H9 (cell line): ENCODE data around the gene ZFP62. TPM values are rescaled to one million over a fixed set of nuclear protein-coding genes. Genes with fewer than 3 reads are reported as not detected.

Experiments used
- DNase-seq: peaks from one replicate; pipeline ENCODE4 v3.0.0-alpha.2; 2017
- H2AFZ ChIP-seq: one replicate; pipeline ENCODE4 v1.6.1; 2013; ENCODE audit warnings: mild to moderate bottlenecking, low read length, control low read depth, moderate library complexity
- H2AK5ac ChIP-seq: 2 replicates; pipeline ENCODE4 v1.6.1; 2013; ENCODE audit warnings: low read length, control low read depth, mixed read lengths; ENCODE audit not compliant: insufficient read length
- H2BK120ac ChIP-seq: one replicate; pipeline ENCODE4 v1.6.1; 2013; ENCODE audit warnings: low read depth, mild to moderate bottlenecking, low read length, control low read depth, inconsistent platforms; ENCODE audit not compliant: poor library complexity, severe bottlenecking
- H2BK12ac ChIP-seq: 2 replicates; pipeline ENCODE4 v1.6.1; 2013; ENCODE audit warnings: low read length, control low read depth, mixed read lengths, low read depth; ENCODE audit not compliant: insufficient read length
- H2BK15ac ChIP-seq: 2 replicates; pipeline ENCODE4 v1.6.1; 2013; ENCODE audit warnings: low read depth, low read length, control low read depth
- H2BK20ac ChIP-seq: one replicate; pipeline ENCODE4 v1.6.1; 2013; ENCODE audit warnings: low read depth, mild to moderate bottlenecking, low read length, control low read depth, inconsistent platforms; ENCODE audit not compliant: poor library complexity, severe bottlenecking
- H2BK5ac ChIP-seq: 2 replicates; pipeline ENCODE4 v1.6.1; 2013; ENCODE audit warnings: low read length, control low read depth, mixed read lengths; ENCODE audit not compliant: insufficient read length
- H3K14ac ChIP-seq: 2 replicates; pipeline ENCODE4 v1.6.1; 2013; ENCODE audit warnings: low read length, control low read depth; ENCODE audit not compliant: insufficient read depth
- H3K18ac ChIP-seq: 2 replicates; pipeline ENCODE4 v1.6.1; 2013; ENCODE audit warnings: low read depth, mild to moderate bottlenecking, mixed read lengths, low read length, control low read depth; ENCODE audit not compliant: insufficient read length
- H3K23ac ChIP-seq: 2 replicates; pipeline ENCODE4 v1.6.1; 2013; ENCODE audit warnings: low read length, control low read depth, mixed read lengths, low read depth; ENCODE audit not compliant: insufficient read length
- H3K23me2 ChIP-seq: 2 replicates; pipeline ENCODE4 v1.6.1; 2013; ENCODE audit warnings: low read depth, mild to moderate bottlenecking, mixed read lengths, low read length, control low read depth; ENCODE audit not compliant: insufficient read length, poor library complexity, severe bottlenecking
- H3K27ac ChIP-seq: 2 replicates; pipeline ENCODE4 v1.5.1; 2013; ENCODE audit warnings: low read length, control low read depth, mixed read lengths, low read depth; ENCODE audit not compliant: insufficient read length
- H3K27me3 ChIP-seq: 2 replicates; pipeline ENCODE4 v1.6.1; 2013; ENCODE audit warnings: low read length, control low read depth, inconsistent platforms; ENCODE audit not compliant: insufficient read depth
- H3K4ac ChIP-seq: 2 replicates; pipeline ENCODE4 v1.6.1; 2013; ENCODE audit warnings: low read depth, mild to moderate bottlenecking, control low read depth, inconsistent platforms, low read length, moderate library complexity
- H3K4me1 ChIP-seq: 2 replicates; pipeline ENCODE4 v1.6.1; 2013; ENCODE audit warnings: low read length, control low read depth, inconsistent platforms; ENCODE audit not compliant: insufficient read depth
- H3K4me2 ChIP-seq: 2 replicates; pipeline ENCODE4 v1.6.1; 2013; ENCODE audit warnings: low read length, control low read depth, mixed read lengths; ENCODE audit not compliant: insufficient read length, insufficient read depth
- H3K56ac ChIP-seq: 2 replicates; pipeline ENCODE4 v1.6.1; 2013; ENCODE audit warnings: low read depth, mild to moderate bottlenecking, mixed read lengths, low read length, control low read depth; ENCODE audit not compliant: insufficient read length
- H3K79me1 ChIP-seq: 2 replicates; pipeline ENCODE4 v1.6.1; 2013; ENCODE audit warnings: low read depth, mild to moderate bottlenecking, moderate library complexity, low read length, control low read depth, inconsistent platforms; ENCODE audit not compliant: insufficient read depth, poor library complexity, severe bottlenecking
- H3K79me2 ChIP-seq: 2 replicates; pipeline ENCODE4 v1.6.1; 2013; ENCODE audit warnings: low read length, control low read depth, inconsistent platforms; ENCODE audit not compliant: insufficient read depth
- H3K9ac ChIP-seq: 2 replicates; pipeline ENCODE4 v1.6.1; 2013; ENCODE audit warnings: low read length, control low read depth, mixed read lengths; ENCODE audit not compliant: insufficient read length; ENCODE audit errors: extremely low read depth
- H3K9me3 ChIP-seq: one replicate; pipeline ENCODE4 v1.6.1; 2013; ENCODE audit warnings: low read depth, low read length, inconsistent platforms; ENCODE audit not compliant: control insufficient read depth
- H3T11ph ChIP-seq: one replicate; pipeline ENCODE4 v1.6.1; 2013; ENCODE audit warnings: mild to moderate bottlenecking, low read length, control low read depth, inconsistent platforms
- H4K20me1 ChIP-seq: one replicate; pipeline ENCODE4 v1.6.1; 2013; ENCODE audit not compliant: control insufficient read depth, insufficient read length, insufficient read depth
- H4K5ac ChIP-seq: 2 replicates; pipeline ENCODE4 v1.6.1; 2013; ENCODE audit warnings: low read depth, mild to moderate bottlenecking, mixed read lengths, low read length, control low read depth; ENCODE audit not compliant: insufficient read length
- H4K8ac ChIP-seq: replicated peaks from 2 replicates; pipeline ENCODE4 v1.6.1; 2013; ENCODE audit warnings: low read length, control low read depth, mixed read lengths, low read depth; ENCODE audit not compliant: insufficient read length
- H4K91ac ChIP-seq: 2 replicates; pipeline ENCODE4 v1.6.1; 2013; ENCODE audit warnings: low read depth, mild to moderate bottlenecking, moderate library complexity, mixed read lengths, low read length, control low read depth; ENCODE audit not compliant: insufficient read length
- H3K27ac Mint-ChIP-seq, 3 experiments: 2 replicates in 2 of 3; 3 replicates in 1 of 3; pipeline ENCODE4 v1.8.0; 2020 to 2021; ENCODE audit warnings: mixed read lengths in 3 of 3, mild to moderate bottlenecking in 1 of 3, moderate library complexity in 1 of 3
- H3K27me3 Mint-ChIP-seq: 2 replicates; pipeline ENCODE4 v1.8.0; 2021; ENCODE audit warnings: low read depth, mild to moderate bottlenecking, moderate library complexity, mixed read lengths
- H3K36me3 Mint-ChIP-seq, 3 experiments: 2 replicates in 2 of 3; 3 replicates in 1 of 3; pipeline ENCODE4 v1.8.0; 2020 to 2021; ENCODE audit warnings: low read depth in 3 of 3, mixed read lengths in 3 of 3; ENCODE audit not compliant: insufficient read depth in 1 of 3
- H3K4me1 Mint-ChIP-seq, 2 experiments: 2 replicates each; pipeline ENCODE4 v1.8.0; 2020; ENCODE audit warnings: mixed read lengths in 2 of 2
- H3K4me3 Mint-ChIP-seq, 2 experiments: 2 replicates in 1 of 2; 3 replicates in 1 of 2; pipeline ENCODE4 v1.8.0; 2020 to 2021; ENCODE audit warnings: mild to moderate bottlenecking in 2 of 2, mixed read lengths in 2 of 2, moderate library complexity in 1 of 2
- H3K9me3 Mint-ChIP-seq, 2 experiments: 2 replicates in 1 of 2; 3 replicates in 1 of 2; pipeline ENCODE4 v1.8.0; 2020; ENCODE audit warnings: mild to moderate bottlenecking in 2 of 2, mixed read lengths in 2 of 2, moderate library complexity in 1 of 2
- WGBS: extraction: QIAGEN DNeasy Blood & Tissue Kit; methylation state at CpG from one replicate; pipeline ENCODE4 v1.1.7; 2013; ENCODE audit warnings: missing lambda C conversion rate, low lambda C conversion rate, mixed read lengths; ENCODE audit not compliant: insufficient read length; ENCODE audit errors: extremely low coverage; 5-methylcytosine and 5-hydroxymethylcytosine counted together
- total RNA-seq: library from RNA; stranded (reverse); gene quantifications from 2 replicates; pipeline ENCODE4 v1.2.1, GENCODE V29; 2021
- TF ChIP-seq, protein P1 (sequence below): fragments of 200-600 bp; sonication (generic); conservative IDR thresholded peaks from 3 replicates; pipeline ENCODE4 v1.8.0; 2021; ENCODE audit warnings: antibody characterized with exemption, mild to moderate bottlenecking

Gene ZFP62
- total RNA-seq, 1 experiment from 2014 or later: 16.2 TPM

DNA sequence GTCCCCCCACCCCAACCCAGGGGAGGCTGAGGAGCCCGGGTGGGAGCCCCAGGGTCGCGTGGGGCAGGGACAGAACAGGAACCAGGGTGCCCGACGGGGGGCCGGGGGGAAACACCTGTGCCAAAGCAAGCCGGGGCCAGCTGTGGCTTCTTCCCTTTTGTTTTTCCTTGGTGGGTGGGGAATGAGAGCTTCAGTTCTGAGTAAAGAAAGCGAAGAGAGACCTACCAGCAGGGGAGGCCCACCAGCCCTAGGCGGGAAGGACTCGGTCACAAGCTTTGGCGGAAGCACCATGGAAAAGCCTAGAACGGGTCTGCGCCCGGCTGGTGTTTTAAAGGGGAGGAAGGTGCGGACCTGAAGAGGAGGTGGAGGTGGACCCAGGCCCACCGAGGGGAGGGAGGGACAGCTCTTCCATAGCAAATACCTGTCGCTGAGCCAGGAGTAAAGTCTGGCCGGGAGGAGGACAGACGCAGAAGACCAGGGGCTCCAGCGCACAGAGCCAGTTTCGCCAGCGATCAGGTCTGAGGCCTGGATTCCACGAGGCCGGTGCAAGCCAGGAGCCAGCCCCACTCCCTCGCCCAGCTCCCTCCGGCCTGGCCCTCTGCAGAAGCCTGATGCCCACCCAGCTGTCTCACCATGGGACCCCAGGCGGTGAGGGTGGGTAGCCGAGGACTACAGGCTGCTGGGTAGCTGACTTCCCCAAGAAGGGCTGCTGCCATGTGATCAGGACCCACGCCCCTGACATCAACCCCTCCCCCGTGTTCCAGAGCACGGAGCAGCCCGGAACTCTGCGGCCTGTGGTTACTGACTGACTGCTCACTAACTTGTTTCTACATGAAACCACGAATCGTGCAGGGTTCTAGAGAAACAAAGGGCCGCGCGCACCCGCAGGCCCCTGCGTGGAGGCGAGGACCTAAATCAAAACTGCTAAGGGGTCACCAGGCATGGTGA lies 57.6 kb downstream of the ZFP62 start:
- H3K23ac ChIP-seq: no peak overlapping the region
- H2BK120ac ChIP-seq: no peak overlapping the region
- H2BK5ac ChIP-seq: no peak overlapping the region
- DNase-seq: no peak
- no peak overlapping the region for H3K18ac ChIP-seq
- peaks cover 6% of the 10 kb centered on the region for H3K79me1 ChIP-seq
- H3K23me2 ChIP-seq: no peaks in the 10 kb centered on the region
- H2BK15ac ChIP-seq: no peak overlapping the region
- no peak overlapping the region for H2AFZ ChIP-seq
- H3K27me3 Mint-ChIP-seq: no peaks in the 10 kb centered on the region
- H3K4me1 ChIP-seq: peaks cover 10% of the 10 kb centered on the region
- H2BK20ac ChIP-seq: no peak overlapping the region
- peak overlapping the region; percentile 20 for H3K4me2 ChIP-seq
- H4K8ac ChIP-seq: no peak overlapping the region
- peak overlapping the region; percentile 62; the same call in 1 of the 2 replicates for H3K14ac ChIP-seq
- peaks cover 4 to 48% (median 28%) of the 10 kb centered on the region in 3 experiments for H3K36me3 Mint-ChIP-seq
- no peak overlapping the region for H3K27ac ChIP-seq
- H3K27ac Mint-ChIP-seq: peak overlapping the region; percentile 84 to 94 (median 87); a peak in 6 of 7 replicates
- H2BK12ac ChIP-seq: no peak overlapping the region
- H3K79me2 ChIP-seq: peaks cover 29% of the 10 kb centered on the region; the same call in 1 of the 2 replicates
- no peaks in the 10 kb centered on the region for H3K9me3 Mint-ChIP-seq
- no peak overlapping the region for H3K56ac ChIP-seq
- no CpG with 5 or more reads among the region's 41 CpGs for WGBS
- H4K91ac ChIP-seq: no peak overlapping the region
- no peaks in the 10 kb centered on the region for H3K9me3 ChIP-seq
- no peak overlapping the region for H3T11ph ChIP-seq
- H3K4me3 Mint-ChIP-seq: peak overlapping the region; percentile 49 to 72
- no peak overlapping the region for H4K5ac ChIP-seq
- TF ChIP-seq, protein P1, sequence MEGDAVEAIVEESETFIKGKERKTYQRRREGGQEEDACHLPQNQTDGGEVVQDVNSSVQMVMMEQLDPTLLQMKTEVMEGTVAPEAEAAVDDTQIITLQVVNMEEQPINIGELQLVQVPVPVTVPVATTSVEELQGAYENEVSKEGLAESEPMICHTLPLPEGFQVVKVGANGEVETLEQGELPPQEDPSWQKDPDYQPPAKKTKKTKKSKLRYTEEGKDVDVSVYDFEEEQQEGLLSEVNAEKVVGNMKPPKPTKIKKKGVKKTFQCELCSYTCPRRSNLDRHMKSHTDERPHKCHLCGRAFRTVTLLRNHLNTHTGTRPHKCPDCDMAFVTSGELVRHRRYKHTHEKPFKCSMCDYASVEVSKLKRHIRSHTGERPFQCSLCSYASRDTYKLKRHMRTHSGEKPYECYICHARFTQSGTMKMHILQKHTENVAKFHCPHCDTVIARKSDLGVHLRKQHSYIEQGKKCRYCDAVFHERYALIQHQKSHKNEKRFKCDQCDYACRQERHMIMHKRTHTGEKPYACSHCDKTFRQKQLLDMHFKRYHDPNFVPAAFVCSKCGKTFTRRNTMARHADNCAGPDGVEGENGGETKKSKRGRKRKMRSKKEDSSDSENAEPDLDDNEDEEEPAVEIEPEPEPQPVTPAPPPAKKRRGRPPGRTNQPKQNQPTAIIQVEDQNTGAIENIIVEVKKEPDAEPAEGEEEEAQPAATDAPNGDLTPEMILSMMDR: peak; percentile 39; the same call in 2 of the 3 replicates
- H3K9ac ChIP-seq: no peak overlapping the region
- no peaks in the 10 kb centered on the region for H3K27me3 ChIP-seq
- H3K4me1 Mint-ChIP-seq: peaks cover 61 to 67% of the 10 kb centered on the region in 2 experiments
- no peak overlapping the region for H3K4ac ChIP-seq
- H2AK5ac ChIP-seq: no peak overlapping the region
- no peaks in the 10 kb centered on the region for H4K20me1 ChIP-seq
